NCI-H2029 (cell line): ENCODE data around the gene CABLES2.

Source experiments
- DNase-seq: peaks from one replicate; lab custom pipeline; 2025; lab: John Stamatoyannopoulos, UW

Gene CABLES2

GRCh38 chr20:62370807-62371587 is 36.1 kb downstream of the CABLES2 start:
- no peak for DNase-seq

DNA sequence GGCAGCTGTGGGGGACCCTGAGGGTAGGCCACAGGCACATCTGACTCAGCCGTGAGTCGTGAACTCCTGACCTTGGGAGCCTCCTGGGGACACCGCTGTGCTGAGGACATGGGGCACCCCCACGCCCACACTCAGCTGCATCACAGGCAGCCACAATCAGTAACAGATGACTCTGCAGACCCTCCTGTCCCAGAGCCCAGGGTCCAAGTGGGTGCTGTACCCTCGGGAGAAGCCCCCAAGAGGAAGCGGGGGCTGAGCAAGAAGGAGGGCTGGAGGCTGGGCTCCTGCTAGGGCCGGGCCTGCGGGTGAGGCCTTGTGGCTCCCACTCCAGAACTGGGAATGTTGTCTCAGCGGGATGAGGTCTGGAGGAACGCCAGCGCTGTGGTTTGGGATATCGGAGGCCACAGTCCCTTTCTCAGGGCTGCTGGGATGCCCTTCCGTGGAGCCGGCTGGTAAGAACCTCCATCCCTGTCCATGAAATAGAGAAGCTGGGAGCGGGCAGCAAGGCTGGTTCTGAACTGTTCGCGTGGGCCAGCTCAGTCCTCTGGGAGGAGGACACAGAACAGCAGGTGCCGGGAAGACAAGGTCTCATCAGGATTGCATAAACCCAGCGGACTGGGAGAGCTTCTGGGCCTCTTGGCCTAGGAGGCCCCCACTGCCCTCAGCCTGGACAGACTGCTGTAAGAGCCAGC is 36.8 kb downstream of the CABLES2 start:
- DNase-seq: no peak

GRCh38 chr20:62369815-62370114 is 37.3 kb downstream of the CABLES2 start:
- no peak for DNase-seq

DNA sequence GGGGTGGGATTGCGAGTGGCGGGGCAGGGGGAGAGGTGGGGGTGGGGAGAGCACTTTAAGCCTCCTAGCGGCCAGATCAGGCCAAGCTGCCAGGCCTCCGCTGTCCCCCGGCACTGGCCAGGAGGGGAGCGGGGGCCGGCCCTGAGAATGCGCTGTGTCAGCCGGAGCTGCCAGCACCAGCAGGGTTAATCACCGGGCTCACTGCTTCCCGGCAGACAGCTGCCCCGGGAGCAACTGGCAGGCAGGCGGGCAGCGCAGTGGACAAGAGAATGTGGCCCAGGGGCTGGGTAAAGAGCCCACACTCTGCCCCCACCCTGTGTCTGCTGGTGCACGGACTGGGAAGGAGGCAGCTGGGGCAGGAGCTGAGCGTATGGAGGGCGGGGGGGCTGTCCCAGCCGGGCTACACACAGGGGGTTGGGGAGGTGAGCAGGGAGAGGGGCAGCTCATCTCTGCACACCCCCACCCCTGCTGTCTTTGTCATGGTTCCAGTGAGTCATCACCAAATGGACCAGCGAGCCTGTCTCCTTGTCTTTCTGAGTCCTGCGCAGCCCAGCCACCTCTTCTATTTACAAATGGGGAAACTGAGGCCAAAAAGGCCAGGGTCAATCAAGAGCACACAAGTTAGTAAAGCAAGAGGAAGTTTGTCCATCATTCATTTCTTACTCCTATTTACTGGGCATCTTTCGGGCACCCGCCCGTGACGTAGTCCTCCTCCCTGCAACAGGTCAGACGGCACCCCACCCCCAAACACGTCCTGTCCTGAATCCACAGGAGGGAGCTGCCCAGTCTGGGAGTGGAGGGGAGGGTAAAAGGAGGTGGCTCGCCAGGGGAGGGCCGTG is 37.9 kb downstream of the CABLES2 start:
- no peak for DNase-seq

- peak; percentile 40 for DNase-seq
Measured at GRCh38 chr20:62368392-62368975, 38.6 kb downstream of the CABLES2 start.

DNA sequence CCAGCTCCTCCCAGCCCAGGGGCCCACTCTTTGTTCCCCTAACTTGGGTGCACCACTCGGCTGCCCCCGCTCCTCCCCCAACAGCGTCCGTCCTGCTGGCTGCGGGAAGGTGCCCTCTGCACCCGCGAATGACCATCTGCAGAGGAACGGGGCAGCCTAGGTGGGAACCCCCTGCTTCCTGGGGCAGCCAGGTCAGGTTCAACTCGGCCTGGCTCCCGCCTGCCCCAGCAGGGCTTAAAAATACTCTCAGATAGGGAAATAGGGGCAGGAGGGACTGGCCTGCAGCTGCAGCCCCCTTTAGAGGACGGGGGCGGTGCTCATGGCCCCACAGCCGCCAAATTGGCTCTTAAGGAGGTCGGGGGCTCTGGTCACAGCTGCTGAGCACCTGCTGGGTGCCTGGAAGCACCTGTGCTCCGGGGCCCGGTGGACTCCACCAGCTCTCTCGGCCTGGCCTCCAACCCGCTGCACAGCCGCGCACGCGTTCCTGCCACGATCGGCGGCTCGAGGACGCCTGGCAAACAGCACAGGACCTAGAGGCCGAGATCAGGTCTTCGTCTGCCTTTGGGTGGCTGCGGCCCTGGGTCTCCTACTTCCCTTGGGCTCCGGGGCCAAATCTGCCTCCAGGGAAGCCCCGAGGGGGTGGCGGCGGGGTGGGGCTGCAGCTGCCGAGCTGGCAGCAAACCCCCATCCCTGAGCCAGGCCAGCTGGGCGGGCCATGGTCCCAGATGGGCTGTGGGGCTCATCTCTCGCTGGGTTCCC is 39.3 kb downstream of the CABLES2 start:
- DNase-seq: no peak

GRCh38 chr20:62367136-62367632 is 39.9 kb downstream of the CABLES2 start, which contains the start of gene LAMA5:
Gene LAMA5, minus strand, starts transcription at chr20:62367312. Its CDS starts 67 bp downstream, at chr20:62367245.
- no peak for DNase-seq

DNA sequence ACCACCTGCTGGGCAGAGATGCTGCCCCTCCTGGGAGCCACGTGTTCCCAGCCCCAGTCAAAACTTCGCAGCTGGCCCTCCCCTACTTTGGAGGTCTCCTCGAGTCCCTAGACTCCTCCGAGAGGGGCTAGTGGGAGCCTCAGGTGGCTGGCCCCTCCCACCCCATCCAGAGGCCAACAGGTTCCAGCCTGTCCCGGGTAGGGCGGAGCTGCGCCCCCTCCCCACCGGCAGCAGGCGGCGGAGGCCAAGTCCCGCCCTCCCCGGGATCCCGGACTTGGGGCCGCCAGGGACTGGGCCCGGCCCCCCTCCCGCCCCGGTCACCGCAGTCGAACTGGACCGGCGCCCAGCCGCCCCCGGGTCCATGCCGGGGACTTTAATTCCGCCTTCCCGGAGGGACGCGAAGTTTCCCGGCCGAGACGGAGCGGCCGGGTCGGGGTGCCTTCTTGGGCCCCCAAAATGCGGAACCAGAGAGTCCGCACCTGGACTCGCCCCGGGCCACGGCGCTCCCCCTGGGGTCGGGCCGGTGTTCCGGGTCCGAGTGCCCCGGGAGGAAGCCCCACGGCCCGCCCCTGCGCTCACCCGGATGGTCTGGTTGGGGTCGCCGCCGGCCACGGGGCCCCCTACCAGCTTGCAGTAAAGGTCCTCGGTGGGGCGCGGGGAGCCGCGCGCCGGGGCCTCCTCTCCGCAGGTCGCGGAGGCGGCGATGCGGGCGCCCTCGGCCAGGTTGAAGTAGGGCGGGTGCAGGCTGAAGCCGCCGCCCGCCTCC is 40.5 kb downstream of the CABLES2 start:
- peak; percentile 38 for DNase-seq

- no peak for DNase-seq
Measured at GRCh38 chr20:62365814-62366369, 41.2 kb downstream of the CABLES2 start.

- DNase-seq: no peak
Measured at GRCh38 chr20:62364911-62365736, 42.0 kb downstream of the CABLES2 start.

DNA sequence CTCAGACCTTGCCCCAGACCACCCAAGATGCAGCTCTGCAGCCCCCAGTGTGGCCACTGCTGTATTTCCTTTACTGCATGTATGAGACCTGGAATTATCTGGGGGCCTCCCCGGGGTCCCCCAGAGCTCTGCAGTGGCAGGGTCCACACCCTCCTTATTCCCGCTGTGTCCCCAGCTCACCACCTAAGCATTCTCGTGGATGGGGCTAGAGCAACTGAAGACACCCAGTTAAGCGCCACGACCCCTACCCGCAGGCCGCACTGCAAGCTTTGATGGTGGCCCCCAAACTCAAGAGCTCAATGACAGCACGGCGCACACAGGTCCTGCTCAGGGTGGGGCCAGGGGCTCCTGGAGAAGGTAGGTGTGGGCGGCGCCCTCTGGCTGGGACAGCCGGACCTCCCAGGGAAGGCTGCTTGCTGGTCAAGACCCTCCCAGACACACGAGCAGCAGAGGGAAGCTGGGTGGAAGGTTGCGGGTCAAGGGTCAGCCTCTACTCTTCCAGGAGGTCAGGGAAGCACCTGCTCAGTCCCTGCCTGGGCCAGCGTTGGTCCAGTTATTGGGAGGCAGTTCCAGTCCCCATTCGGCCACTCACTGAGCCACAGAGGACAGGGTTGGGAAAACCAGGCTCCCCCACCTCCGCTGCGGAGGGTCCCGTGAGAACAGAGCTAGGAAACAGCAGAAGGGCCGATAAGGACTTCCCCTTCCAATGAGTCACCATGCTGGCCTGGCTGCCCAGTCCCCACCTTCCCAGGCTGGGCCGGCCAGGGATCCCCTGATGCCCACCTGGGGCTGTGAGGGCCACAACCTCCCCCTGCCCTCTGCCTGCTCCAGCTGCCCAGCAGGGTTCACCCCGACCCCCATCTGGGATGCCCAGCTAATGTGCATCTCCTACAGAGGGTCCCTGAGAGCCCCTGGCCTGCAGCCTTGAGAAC is 42.9 kb downstream of the CABLES2 start:
- DNase-seq: no peak

GRCh38 chr20:62362991-62363919 is 43.8 kb downstream of the CABLES2 start:
- no peak for DNase-seq

- DNase-seq: no peak
Measured at GRCh38 chr20:62362590-62362940, 44.5 kb downstream of the CABLES2 start.

DNA sequence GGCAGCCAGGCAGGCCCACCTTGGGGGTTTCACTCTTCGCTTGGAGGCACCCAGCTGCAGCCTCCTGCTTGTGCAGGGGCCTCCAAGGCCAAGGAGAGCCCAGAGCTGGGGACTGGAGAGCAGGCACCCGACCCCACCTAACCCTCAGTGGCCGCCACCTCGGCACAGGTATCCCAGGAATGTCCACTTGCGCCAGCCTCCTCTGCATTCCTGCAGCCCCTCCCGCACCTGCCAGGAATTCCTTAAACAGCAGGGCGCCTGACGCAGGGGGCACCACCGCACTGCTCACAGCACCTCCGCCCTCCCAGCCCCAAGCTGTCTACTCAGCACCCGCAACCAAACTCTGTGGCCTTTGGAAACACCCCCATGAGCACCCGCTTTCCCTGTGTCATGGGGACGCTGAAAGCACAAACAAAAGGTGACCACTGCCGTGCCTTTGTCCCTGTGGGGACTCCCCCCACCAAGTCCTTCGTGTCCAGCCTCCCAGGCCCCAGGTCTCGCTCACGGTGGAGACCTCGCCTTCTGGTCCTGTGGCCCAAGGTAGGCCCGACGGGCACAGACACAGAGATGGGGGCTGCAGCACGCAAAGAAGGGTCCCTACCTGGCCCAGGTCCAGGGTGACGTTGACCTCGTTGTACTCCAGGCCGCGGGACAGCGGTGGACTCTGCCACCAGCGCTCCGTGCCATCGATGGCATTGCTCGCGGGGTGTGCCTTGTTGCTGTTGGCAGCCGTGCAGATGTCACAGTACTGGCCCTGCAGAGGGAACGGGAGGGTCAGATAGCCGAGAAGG is 45.1 kb downstream of the CABLES2 start:
- no peak for DNase-seq

DNA sequence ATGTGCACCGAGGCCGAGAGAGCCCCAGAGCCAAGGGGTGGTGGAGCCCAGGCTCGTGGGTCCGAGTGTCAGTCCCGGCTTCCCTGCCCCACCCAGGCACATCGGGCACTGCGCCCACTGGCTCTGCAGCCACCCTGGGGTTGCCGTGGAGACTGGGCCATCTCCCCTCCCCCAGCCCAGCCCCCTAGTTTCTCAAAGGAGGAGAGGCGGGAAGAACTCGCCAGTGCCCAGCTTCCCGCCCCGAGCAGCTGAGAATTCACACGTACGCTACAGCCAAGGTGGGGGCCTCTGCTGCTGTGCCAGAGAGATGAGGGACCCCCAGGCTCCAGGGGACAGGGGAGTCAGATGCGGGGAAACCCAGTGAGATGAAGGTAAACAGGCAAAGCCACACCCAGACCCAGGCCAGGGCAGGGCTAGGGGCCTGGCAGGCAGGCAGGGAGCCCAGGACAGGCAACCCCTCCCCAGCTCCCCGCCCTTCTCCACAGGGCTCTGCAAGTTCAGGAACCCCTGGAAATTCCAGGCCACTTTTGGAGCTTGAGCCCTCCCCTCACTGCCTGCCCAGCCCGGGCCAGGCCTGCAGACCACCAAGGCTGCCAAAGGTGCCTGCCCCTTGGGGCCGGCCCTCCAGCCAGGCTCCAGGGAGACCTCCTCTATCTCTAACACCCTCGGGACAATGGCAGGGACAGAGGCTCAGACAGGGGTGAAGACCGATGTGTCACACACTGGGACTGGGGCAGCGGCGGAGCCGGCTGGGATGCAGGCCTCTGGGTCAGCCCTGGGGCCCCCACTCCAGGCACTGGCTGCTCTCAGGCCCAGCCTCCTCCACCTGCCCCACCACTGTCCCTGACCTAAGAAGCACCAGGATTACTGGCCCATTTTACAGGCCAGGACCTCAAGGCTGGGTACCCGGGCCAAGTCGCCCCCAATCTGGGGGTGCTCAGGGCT is 46.0 kb downstream of the CABLES2 start:
- DNase-seq: no peak
